ENCODE results near the gene ANKRD29. TPM values are rescaled to one million over a fixed set of nuclear protein-coding genes. Genes with fewer than 3 reads are reported as not detected.
"Not testable (repeated sequence)": the region's sequence is repeated elsewhere in the genome, so short reads cannot be mapped to it uniquely, and the experiment has no call there.

Gene ANKRD29
- total RNA-seq, 1 donor from 2014 or later: 9.2 TPM

- not testable (repeated sequence) for DNase-seq
These were observed 105.2 kb downstream of the ANKRD29 start for GRCh38 chr18:23557511-23557910.

- no peak for DNase-seq
These were observed 106.4 kb downstream of the ANKRD29 start for GRCh38 chr18:23556145-23556780.

- DNase-seq: peak; percentile 89
These were observed 108.8 kb downstream of the ANKRD29 start for GRCh38 chr18:23553887-23554286.

- DNase-seq: peak; percentile 67
These were observed 110.2 kb downstream of the ANKRD29 start for GRCh38 chr18:23552505-23552904.

GRCh38 chr18:23551978-23552377, 110.7 kb downstream of the ANKRD29 start:
- DNase-seq: no peak

GRCh38 chr18:23550898-23551297, 111.8 kb downstream of the ANKRD29 start:
- no peak for DNase-seq

Small RNA genes lying within 50 kb of the gene (small RNA-seq; reads per million reads assigned to genes)
- gene RF00019 (ENCODE audit: low replicate concordance): not detected

Other genes starting within 250 kb of the ANKRD29 start
- gene RIOK3, start 209.6 kb downstream of the ANKRD29 start, total RNA-seq: 93.3 TPM
- 10.4 TPM for gene RMC1, start 159.4 kb downstream of the ANKRD29 start, total RNA-seq
- 30.4 TPM for gene NPC1, start 76.4 kb downstream of the ANKRD29 start, total RNA-seq
- 37.0 TPM for gene LAMA3, start 26.5 kb upstream of the ANKRD29 start, total RNA-seq